HepG2 (cell line): Measurements from ENCODE around the gene NR1H3. TPM values are rescaled to one million over a fixed set of nuclear protein-coding genes. Genes with fewer than 3 reads are reported as not detected.

Source experiments
- ATAC-seq: fragments of 200-7000 bp; cut with Tn5 transposase; 3 replicates; pipeline ENCODE4 v1.9.1; 2020; ENCODE audit warnings: mild to moderate bottlenecking, moderate library complexity
- BruUV-seq: library from RNA; stranded (reverse); fragments of 400-500 nt; replicated peaks from 2 replicates; lab custom pipeline; 2021; lab: Mats Ljungman, UMichigan
- CTCF ChIA-PET: fragments of 300-600 bp; formaldehyde crosslinking; extraction: SDS; loops from one replicate; lab custom pipeline; 2021; ENCODE audit warnings: low total read pairs, inconsistent platforms, low intra/inter-chr PET ratio; lab: Yijun Ruan, JAX
- POLR2A ChIA-PET: fragments of 350-600 bp; sonication (Branson Sonifier 250); formaldehyde crosslinking; loops from one replicate; lab custom pipeline; 2020; ENCODE audit warnings: antibody characterized with exemption, inconsistent platforms; lab: Yijun Ruan, JAX
- DNase-seq: peaks from one replicate; pipeline ENCODE4 v3.0.0-alpha.2; 2015; ENCODE audit warnings: low spot score
- FAIRE-seq: peaks from 3 replicates; lab custom pipeline; 2011; peaks lifted over from hg19 to GRCh38; lab: Jason Lieb, UNC
- H2AFZ ChIP-seq: one replicate; pipeline ENCODE4 v1.6.1; 2011; ENCODE audit warnings: low read length, inconsistent platforms
- H3K27ac ChIP-seq: fragments of 300-600 bp; 3 replicates; pipeline ENCODE4 v1.8.0; 2011; ENCODE audit warnings: mixed run types, mild to moderate bottlenecking, mixed read lengths, low read length, inconsistent platforms; ENCODE audit not compliant: insufficient read depth; ENCODE audit errors: extremely low read length
- H3K27me3 ChIP-seq, 2 experiments: fragments of 200-600 bp in 1 of 2; 2 replicates in 1 of 2; 3 replicates in 1 of 2; pipeline versions ENCODE4 v1.6.0 to v1.8.0; 2011; ENCODE audit warnings: low read length in 2 of 2, mild to moderate bottlenecking in 2 of 2, moderate library complexity in 2 of 2, inconsistent platforms in 1 of 2; ENCODE audit not compliant: insufficient read depth in 2 of 2, control insufficient read depth in 1 of 2
- H3K36me3 ChIP-seq, 2 experiments: fragments of 200-600 bp in 1 of 2; replicated peaks in 1 of 2; 2 replicates in 1 of 2; 3 replicates in 1 of 2; pipeline versions ENCODE4 v1.5.1 to v1.8.0; 2011; ENCODE audit warnings: low read length in 2 of 2, inconsistent platforms in 1 of 2; ENCODE audit not compliant: insufficient read depth in 2 of 2, control insufficient read depth in 1 of 2
- H3K4me1 ChIP-seq: 2 replicates; pipeline ENCODE4 v1.5.1; 2012; ENCODE audit warnings: low read length, inconsistent platforms; ENCODE audit not compliant: insufficient read depth
- H3K4me2 ChIP-seq: 2 replicates; pipeline ENCODE4 v1.6.0; 2011; ENCODE audit warnings: low read depth, low read length, inconsistent platforms
- H3K4me3 ChIP-seq, 3 experiments: fragments of 200-600 bp in 1 of 3; sonication (generic), shearing (Covaris generic) in 1 of 3; replicated peaks in 1 of 3; 2 replicates each; pipeline ENCODE4 v1.5.1; 2011 to 2016; ENCODE audit warnings: low read length in 3 of 3, inconsistent platforms in 2 of 3, low read depth in 2 of 3, mild to moderate bottlenecking in 2 of 3, control low read depth in 1 of 3, mixed read lengths in 1 of 3; ENCODE audit not compliant: insufficient read depth in 1 of 3
- H3K79me2 ChIP-seq: one replicate; pipeline ENCODE4 v1.6.1; 2011; ENCODE audit warnings: low read length, inconsistent platforms; ENCODE audit not compliant: insufficient read depth
- H3K9ac ChIP-seq: 2 replicates; pipeline ENCODE4 v1.6.0; 2011; ENCODE audit warnings: mild to moderate bottlenecking, low read depth, low read length, inconsistent platforms; ENCODE audit not compliant: insufficient read depth
- H3K9me3 ChIP-seq: 2 replicates; pipeline ENCODE4 v1.5.1; 2012; ENCODE audit warnings: mild to moderate bottlenecking, low read length
- H4K20me1 ChIP-seq: 2 replicates; pipeline ENCODE4 v1.6.0; 2011; ENCODE audit warnings: inconsistent platforms, mild to moderate bottlenecking, low read length, moderate library complexity; ENCODE audit not compliant: insufficient read depth
- AGO2 ChIP-seq: fragments of 200-400 bp; formaldehyde crosslinking; optimal IDR thresholded peaks from 2 replicates; pipeline ENCODE3; 2017; ENCODE audit warnings: mild to moderate bottlenecking, low read depth, low read length, moderate library complexity
- ZNF687 ChIP-seq: sonication (generic); formaldehyde crosslinking; IDR thresholded peaks from 2 replicates; pipeline ENCODE4 v1.5.1; 2020; ENCODE audit warnings: mild to moderate bottlenecking, missing genetic modification reagents, moderate library complexity
- WGBS: methylation state at CpG from one replicate; pipeline ENCODE4 v1.1.6; 2017; ENCODE audit warnings: low lambda C conversion rate; 5-methylcytosine and 5-hydroxymethylcytosine counted together
- in situ Hi-C: cut with HindIII; loops from 2 replicates; pipeline ENCODE4 v1.10.0; 2017; ENCODE audit warnings: low pct_unique_long_range_greater_than_20kb; ENCODE audit not compliant: extremely low pct_ligation_motif_present
- intact Hi-C: fragments of 100-400 bp; cut with micrococcal nuclease; formaldehyde crosslinking; loops from one replicate; pipeline ENCODE4 v1.10.0; 2022; ENCODE audit not compliant: unreplicated experiment
- polyA plus RNA-seq, 8 experiments: library from polyadenylated mRNA; depleted of rRNA in 3 of 8; stranded (reverse) in 7 of 8; unstranded in 1 of 8; fragments of >200 nt; fragmentation: Illumina TruSeq in 4 of 8; extraction: Trizol in 4 of 8; gene quantifications; 2 replicates each; pipeline versions ENCODE4 v1.2.1 to v1.2.3, GENCODE V29; 2011 to 2016; ENCODE audit warnings: low read depth in 4 of 8, missing spikeins in 1 of 8, mixed read lengths in 1 of 8; ENCODE audit not compliant: insufficient read depth in 1 of 8
- total RNA-seq, 5 experiments: library from RNA; depleted of rRNA; stranded (reverse); fragments of >200 nt; fragmentation: Illumina TruSeq; extraction: Trizol; gene quantifications; 2 replicates each; pipeline ENCODE4 v1.2.3, GENCODE V29; 2016; ENCODE audit warnings: low read depth in 1 of 5
- TF ChIP-seq, protein P1 (sequence below): IDR thresholded peaks from 2 replicates; pipeline ENCODE4 v1.6.1; 2018; ENCODE audit warnings: missing genetic modification reagents, mild to moderate bottlenecking, missing compliant biosample characterization

The NR1H3 gene
- total and polyA plus RNA-seq, 2 of the 13 experiments (the other 11 are each of a cell fraction or from before 2014, with no cell fraction given) = 41.8 to 102 TPM

DNA sequence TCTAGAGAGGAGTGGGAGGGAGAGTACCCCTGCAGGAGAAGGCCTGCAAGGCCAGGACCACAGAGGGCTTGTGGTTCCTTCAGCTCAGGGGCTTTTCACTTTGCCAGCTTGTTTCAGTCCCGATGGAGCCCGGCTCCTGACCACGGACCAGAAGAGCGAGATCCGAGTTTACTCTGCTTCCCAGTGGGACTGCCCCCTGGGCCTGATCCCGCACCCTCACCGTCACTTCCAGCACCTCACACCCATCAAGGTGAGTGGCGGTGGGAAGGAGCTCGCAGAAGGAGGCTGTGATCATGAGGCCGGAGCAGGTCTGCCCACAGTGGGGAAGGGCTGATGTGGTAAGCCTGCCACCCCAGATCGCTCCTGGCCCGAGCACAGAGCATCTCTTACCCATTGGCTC is 22.6 kb upstream of the NR1H3 start:
- H3K27me3 ChIP-seq = no peaks in the 10 kb centered on the region
- FAIRE-seq = no peak
- ATAC-seq = no peak
- no peak overlapping the region for H3K27ac ChIP-seq
- no TSS peak for BruUV-seq
- peaks cover 14 to 38% of the 10 kb centered on the region in 2 experiments for H3K36me3 ChIP-seq
- no peak overlapping the region for H3K4me2 ChIP-seq
- no peak for DNase-seq
- no peak overlapping the region for H3K9ac ChIP-seq
- TF ChIP-seq, protein P1, sequence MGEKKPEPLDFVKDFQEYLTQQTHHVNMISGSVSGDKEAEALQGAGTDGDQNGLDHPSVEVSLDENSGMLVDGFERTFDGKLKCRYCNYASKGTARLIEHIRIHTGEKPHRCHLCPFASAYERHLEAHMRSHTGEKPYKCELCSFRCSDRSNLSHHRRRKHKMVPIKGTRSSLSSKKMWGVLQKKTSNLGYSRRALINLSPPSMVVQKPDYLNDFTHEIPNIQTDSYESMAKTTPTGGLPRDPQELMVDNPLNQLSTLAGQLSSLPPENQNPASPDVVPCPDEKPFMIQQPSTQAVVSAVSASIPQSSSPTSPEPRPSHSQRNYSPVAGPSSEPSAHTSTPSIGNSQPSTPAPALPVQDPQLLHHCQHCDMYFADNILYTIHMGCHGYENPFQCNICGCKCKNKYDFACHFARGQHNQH (CRISPR knock-in tag) = no peak
- peak; percentile 72 for TF ChIP-seq AGO2
- TF ChIP-seq ZNF687 (CRISPR knock-in tag) = 0 out of 2 replicates have a peak, but pooled peaks have one; percentile 20
- TF ChIP-seq, all 625 proteins: peak for 2
- H3K4me1 ChIP-seq = peaks cover 16% of the 10 kb centered on the region
- H2AFZ ChIP-seq = no peak overlapping the region
- no peak overlapping the region for H3K4me3 ChIP-seq
- no peaks in the 10 kb centered on the region; the same call in 1 of the 2 replicates for H4K20me1 ChIP-seq
- 94% methylated on average over 12 of the region's 12 CpGs for WGBS
- intact Hi-C loops = no loop called here
- CTCF ChIA-PET = interaction anchor here (2.3 kb wide), 1 partner anchor 120 kb away, joined by 9 read pairs; no protein-coding TSS in a partner anchor
- in situ Hi-C loops = no loop called here
- POLR2A ChIA-PET = interaction anchor here (1.0 to 4.7 kb wide), 6 partner anchors 10 to 57 kb away, joined by 3 to 25 read pairs (median 6); partner anchors contain the start of genes ACP2, DDB2 and NR1H3
- no peaks in the 10 kb centered on the region for H3K79me2 ChIP-seq
- H3K9me3 ChIP-seq = no peaks in the 10 kb centered on the region
